Measurements from ENCODE around the gene TASP1. TPM values are rescaled to one million over a fixed set of nuclear protein-coding genes. Genes with fewer than 3 reads are reported as not detected.
"Not testable (repeated sequence)": the region's sequence is repeated elsewhere in the genome, so short reads cannot be mapped to it uniquely, and the experiment has no call there.

The TASP1 gene
- 5.9 TPM for polyA plus RNA-seq (2013, experiment 1 of 2; ENCODE audit: insufficient read length)
- polyA plus RNA-seq (2013, experiment 2 of 2; ENCODE audit: insufficient read length) = 5.7 TPM

GRCh38 chr20:13638496-13639149, at the start of gene TASP1:
Gene TASP1, minus strand, starts transcription at chr20:13638932. Its CDS starts 8,854 bp downstream, at chr20:13630078.
- peak; percentile 94 for DNase-seq

GRCh38 chr20:13687815-13688214, 49.1 kb upstream of the TASP1 start:
- DNase-seq = no peak

GRCh38 chr20:13685623-13686022, 46.9 kb upstream of the TASP1 start:
- DNase-seq = no peak

- DNase-seq = no peak
These were observed 46.0 kb upstream of the TASP1 start for GRCh38 chr20:13684566-13685222.

- DNase-seq = no peak
These were observed 45.1 kb upstream of the TASP1 start for GRCh38 chr20:13683833-13684232.

GRCh38 chr20:13681248-13682125, 42.8 kb upstream of the TASP1 start:
- no peak for DNase-seq

- no peak for DNase-seq
These were observed 40.2 kb upstream of the TASP1 start for GRCh38 chr20:13678944-13679343.

GRCh38 chr20:13677241-13677640, 38.5 kb upstream of the TASP1 start:
- DNase-seq = no peak

- DNase-seq = no peak
These were observed 38.0 kb upstream of the TASP1 start for GRCh38 chr20:13676682-13677081.

GRCh38 chr20:13672690-13673089, 34.0 kb upstream of the TASP1 start:
- no peak for DNase-seq

GRCh38 chr20:13671916-13672378, 33.2 kb upstream of the TASP1 start:
- peak; percentile 55 for DNase-seq

GRCh38 chr20:13671512-13671911, 32.8 kb upstream of the TASP1 start:
- no peak for DNase-seq

GRCh38 chr20:13670160-13670559, 31.4 kb upstream of the TASP1 start:
- no peak for DNase-seq

GRCh38 chr20:13665709-13666395, 27.1 kb upstream of the TASP1 start:
- DNase-seq = no peak

- no peak for DNase-seq
These were observed 22.4 kb upstream of the TASP1 start for GRCh38 chr20:13661070-13661685.

- no peak for DNase-seq
These were observed 20.6 kb upstream of the TASP1 start for GRCh38 chr20:13659288-13659687.

- DNase-seq = not testable (repeated sequence)
These were observed 19.3 kb upstream of the TASP1 start for GRCh38 chr20:13658060-13658459.

- no peak for DNase-seq
These were observed 18.1 kb upstream of the TASP1 start for GRCh38 chr20:13656721-13657368.

- no peak for DNase-seq
These were observed 15.8 kb upstream of the TASP1 start for GRCh38 chr20:13654463-13655023.

- DNase-seq = no peak
These were observed 11.7 kb upstream of the TASP1 start for GRCh38 chr20:13650474-13650873.
